Mammary epithelial cell (primary cell): ENCODE results near the gene SLC5A4.

Experiments
- EZH2 ChIP-seq: IDR thresholded peaks from 2 replicates; pipeline ENCODE4 v1.6.1; 2012; ENCODE audit warnings: low read length, inconsistent platforms, borderline replicate concordance
- TF ChIP-seq, protein P1 (sequence below), 2 donors: IDR thresholded peaks in 1 of 2; conservative IDR thresholded peaks in 1 of 2; 2 replicates each; pipeline ENCODE4 v1.5.1; 2011 to 2012; ENCODE audit warnings: inconsistent platforms in 2 of 2, low read length in 2 of 2, mild to moderate bottlenecking in 2 of 2, control low read depth in 1 of 2, low read depth in 1 of 2; ENCODE audit not compliant: insufficient read depth in 1 of 2; ENCODE audit errors: extremely low read depth in 1 of 2

DNA sequence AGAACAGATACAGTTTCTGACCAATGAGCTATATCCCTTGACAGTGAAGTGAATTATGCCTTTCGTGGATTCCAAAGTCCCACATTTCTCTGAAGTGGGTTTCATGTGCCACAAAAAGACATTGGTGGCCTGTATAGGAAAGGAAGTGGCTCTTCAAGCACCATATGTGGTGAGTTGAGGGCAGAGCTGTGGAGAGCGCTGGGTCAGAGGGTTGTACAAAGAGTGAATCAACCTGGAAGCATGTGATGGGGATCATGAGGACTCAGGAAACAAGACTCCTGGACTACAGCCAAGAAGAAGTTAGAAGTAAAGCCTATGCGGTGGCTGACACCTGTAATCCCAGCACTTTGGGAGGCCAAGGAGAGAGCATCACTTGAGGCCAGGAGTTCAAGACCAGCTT, 579 bp upstream of the SLC5A4 start:
- TF ChIP-seq, protein P1, sequence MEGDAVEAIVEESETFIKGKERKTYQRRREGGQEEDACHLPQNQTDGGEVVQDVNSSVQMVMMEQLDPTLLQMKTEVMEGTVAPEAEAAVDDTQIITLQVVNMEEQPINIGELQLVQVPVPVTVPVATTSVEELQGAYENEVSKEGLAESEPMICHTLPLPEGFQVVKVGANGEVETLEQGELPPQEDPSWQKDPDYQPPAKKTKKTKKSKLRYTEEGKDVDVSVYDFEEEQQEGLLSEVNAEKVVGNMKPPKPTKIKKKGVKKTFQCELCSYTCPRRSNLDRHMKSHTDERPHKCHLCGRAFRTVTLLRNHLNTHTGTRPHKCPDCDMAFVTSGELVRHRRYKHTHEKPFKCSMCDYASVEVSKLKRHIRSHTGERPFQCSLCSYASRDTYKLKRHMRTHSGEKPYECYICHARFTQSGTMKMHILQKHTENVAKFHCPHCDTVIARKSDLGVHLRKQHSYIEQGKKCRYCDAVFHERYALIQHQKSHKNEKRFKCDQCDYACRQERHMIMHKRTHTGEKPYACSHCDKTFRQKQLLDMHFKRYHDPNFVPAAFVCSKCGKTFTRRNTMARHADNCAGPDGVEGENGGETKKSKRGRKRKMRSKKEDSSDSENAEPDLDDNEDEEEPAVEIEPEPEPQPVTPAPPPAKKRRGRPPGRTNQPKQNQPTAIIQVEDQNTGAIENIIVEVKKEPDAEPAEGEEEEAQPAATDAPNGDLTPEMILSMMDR (conservative IDR thresholded peaks at IDR 0.05 in 1 of 2, IDR thresholded peaks at IDR 0.05 in 1 of 2; ENCODE audit: extremely low read depth in 1 of 2, insufficient read depth in 1 of 2, low read depth in 1 of 2, low read length in 2 of 2): no peak
- TF ChIP-seq EZH2: no peak
